Parathyroid adenoma (tissue), 2 donors: ENCODE measurements around the gene ZNG1C.
"Not testable (repeated sequence)": the region's sequence is repeated elsewhere in the genome, so short reads cannot be mapped to it uniquely, and the experiment has no call there.

Experiments used
- H2AFZ ChIP-seq: fragments of 300-600 bp; sonication (generic); one replicate; pipeline ENCODE4 v1.7.0; 2017; ENCODE audit warnings: antibody characterized with exemption, mild to moderate bottlenecking
- H3K27ac ChIP-seq: fragments of 300-600 bp; sonication (generic); one replicate; pipeline ENCODE4 v1.7.0; 2017
- H3K27me3 ChIP-seq: fragments of 300-600 bp; sonication (generic); one replicate; pipeline ENCODE4 v1.7.0; 2017; ENCODE audit warnings: low read length; ENCODE audit not compliant: control insufficient read depth, insufficient read depth
- H3K36me3 ChIP-seq: fragments of 300-600 bp; sonication (generic); one replicate; pipeline ENCODE4 v1.7.0; 2017; ENCODE audit warnings: low read length; ENCODE audit not compliant: control insufficient read depth, insufficient read depth
- H3K4me1 ChIP-seq: fragments of 300-600 bp; sonication (generic); one replicate; pipeline ENCODE4 v1.7.0; 2017; ENCODE audit warnings: control low read depth
- H3K4me2 ChIP-seq: fragments of 300-600 bp; sonication (generic); one replicate; pipeline ENCODE4 v1.7.0; 2017; ENCODE audit warnings: low read length
- H3K4me3 ChIP-seq: fragments of 300-600 bp; sonication (generic); one replicate; pipeline ENCODE4 v1.7.0; 2017; ENCODE audit warnings: low read depth, low read length
- H3K79me2 ChIP-seq: fragments of 300-600 bp; sonication (generic); one replicate; pipeline ENCODE4 v1.7.0; 2017; ENCODE audit warnings: control low read depth
- H3K9ac ChIP-seq: fragments of 300-600 bp; sonication (generic); one replicate; pipeline ENCODE4 v1.7.0; 2017; ENCODE audit warnings: mild to moderate bottlenecking
- H3K9me3 ChIP-seq: fragments of 300-600 bp; sonication (generic); one replicate; pipeline ENCODE4 v1.7.0; 2017; ENCODE audit warnings: low read length; ENCODE audit not compliant: control insufficient read depth
- TF ChIP-seq, protein P1 (sequence below): fragments of 300-600 bp; sonication (generic); IDR thresholded peaks from one replicate; pipeline ENCODE4 v1.7.0; 2017; ENCODE audit warnings: antibody characterized with exemption, mild to moderate bottlenecking
- donor health status: primary hyperparathyroidism.

Gene ZNG1C

DNA sequence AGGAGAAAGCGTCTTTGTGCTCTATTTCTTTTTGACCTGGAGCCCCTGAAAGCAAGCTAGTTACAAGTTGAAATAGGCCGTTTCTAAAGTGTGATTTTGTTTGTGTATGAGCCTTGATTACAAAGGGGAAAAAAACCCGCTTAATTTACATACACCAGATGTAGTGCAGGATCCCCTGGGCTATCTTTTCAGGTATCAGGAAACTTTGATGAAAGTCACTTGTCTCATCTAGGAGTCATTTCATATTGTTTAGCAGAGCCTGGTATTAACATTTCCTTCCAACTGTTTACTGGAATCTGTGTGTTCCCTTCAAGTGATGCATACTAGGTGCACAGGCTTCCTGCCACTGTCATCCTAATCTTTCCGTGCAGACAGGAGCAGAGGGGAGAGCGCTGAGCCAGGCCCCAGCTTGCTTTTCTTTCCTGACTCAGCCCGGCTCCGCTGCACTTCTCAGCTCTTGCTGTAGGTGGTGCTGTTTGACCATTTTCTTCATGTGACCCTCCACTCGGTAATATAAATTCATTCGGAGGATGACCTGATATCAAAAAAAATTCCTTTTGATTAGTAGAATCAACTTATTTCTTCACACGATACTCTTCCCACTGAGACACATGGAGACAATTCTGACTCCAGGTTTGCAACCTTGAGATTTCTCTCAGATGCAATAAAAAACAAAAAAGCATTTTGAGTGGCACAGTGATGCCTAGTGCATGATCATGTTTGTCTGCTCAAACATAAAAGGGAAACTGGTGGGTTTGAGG, 100.7 kb downstream of the ZNG1C start:
- not testable (repeated sequence) for H3K9ac ChIP-seq, H3K36me3 ChIP-seq, H3K27ac ChIP-seq, H3K4me2 ChIP-seq, H3K9me3 ChIP-seq, H3K4me1 ChIP-seq, H2AFZ ChIP-seq, H3K79me2 ChIP-seq, H3K4me3 ChIP-seq, H3K27me3 ChIP-seq
- TF ChIP-seq, protein P1, sequence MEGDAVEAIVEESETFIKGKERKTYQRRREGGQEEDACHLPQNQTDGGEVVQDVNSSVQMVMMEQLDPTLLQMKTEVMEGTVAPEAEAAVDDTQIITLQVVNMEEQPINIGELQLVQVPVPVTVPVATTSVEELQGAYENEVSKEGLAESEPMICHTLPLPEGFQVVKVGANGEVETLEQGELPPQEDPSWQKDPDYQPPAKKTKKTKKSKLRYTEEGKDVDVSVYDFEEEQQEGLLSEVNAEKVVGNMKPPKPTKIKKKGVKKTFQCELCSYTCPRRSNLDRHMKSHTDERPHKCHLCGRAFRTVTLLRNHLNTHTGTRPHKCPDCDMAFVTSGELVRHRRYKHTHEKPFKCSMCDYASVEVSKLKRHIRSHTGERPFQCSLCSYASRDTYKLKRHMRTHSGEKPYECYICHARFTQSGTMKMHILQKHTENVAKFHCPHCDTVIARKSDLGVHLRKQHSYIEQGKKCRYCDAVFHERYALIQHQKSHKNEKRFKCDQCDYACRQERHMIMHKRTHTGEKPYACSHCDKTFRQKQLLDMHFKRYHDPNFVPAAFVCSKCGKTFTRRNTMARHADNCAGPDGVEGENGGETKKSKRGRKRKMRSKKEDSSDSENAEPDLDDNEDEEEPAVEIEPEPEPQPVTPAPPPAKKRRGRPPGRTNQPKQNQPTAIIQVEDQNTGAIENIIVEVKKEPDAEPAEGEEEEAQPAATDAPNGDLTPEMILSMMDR, result peak; percentile 8

DNA sequence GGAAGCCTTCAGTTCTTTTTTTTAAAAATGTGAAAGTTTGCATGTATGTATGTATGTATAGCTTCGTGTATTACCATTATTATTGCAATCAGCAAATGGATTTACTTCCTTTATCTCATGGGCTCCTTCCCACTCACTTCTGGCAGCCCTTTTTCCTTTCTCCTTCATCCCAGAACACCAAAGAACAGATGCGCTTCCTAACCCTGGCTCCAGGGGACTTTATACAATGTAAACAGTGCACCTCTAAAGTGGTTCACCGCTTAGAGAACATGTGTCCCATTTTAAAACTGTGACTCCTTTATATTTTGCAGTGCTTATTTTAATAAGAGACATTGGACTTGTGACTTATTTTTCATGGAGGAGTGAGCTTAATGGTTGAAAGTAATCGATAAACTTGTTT, 101.5 kb downstream of the ZNG1C start:
- H3K4me2 ChIP-seq, H3K27me3 ChIP-seq, H3K4me3 ChIP-seq, H2AFZ ChIP-seq, H3K9me3 ChIP-seq, H3K36me3 ChIP-seq, H3K9ac ChIP-seq, H3K4me1 ChIP-seq, H3K79me2 ChIP-seq, H3K27ac ChIP-seq: not testable (repeated sequence)

DNA sequence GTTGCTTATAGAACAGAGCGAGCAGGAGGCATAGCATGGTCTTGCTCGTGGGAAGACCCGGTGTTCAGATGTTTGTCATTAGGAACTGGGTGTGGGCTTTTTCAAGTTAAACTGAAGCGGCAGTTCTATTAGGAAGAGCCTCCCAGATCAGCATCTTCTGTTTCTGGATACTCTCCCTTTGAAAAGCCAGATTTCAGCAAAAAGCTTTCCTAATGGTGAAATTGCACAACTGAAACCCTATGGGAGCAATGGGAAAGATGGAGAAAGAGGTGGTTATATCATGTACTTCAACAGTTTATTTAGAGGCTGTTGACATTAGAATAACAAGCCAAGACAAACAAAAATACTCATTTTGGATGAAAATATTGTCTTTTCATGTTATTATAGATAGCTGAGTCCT, 102.2 kb downstream of the ZNG1C start:
- not testable (repeated sequence) for H2AFZ ChIP-seq, H3K4me3 ChIP-seq, H3K4me1 ChIP-seq, H3K9ac ChIP-seq, H3K36me3 ChIP-seq, H3K27me3 ChIP-seq, H3K79me2 ChIP-seq, H3K9me3 ChIP-seq, H3K4me2 ChIP-seq, H3K27ac ChIP-seq
